H4 (cell line): ENCODE measurements around the gene MYO1D. TPM values are rescaled to one million over a fixed set of nuclear protein-coding genes. Genes with fewer than 3 reads are reported as not detected.
"Not testable (repeated sequence)": the region's sequence is repeated elsewhere in the genome, so short reads cannot be mapped to it uniquely, and the experiment has no call there.

Experiments
- DNase-seq: peaks from one replicate; pipeline ENCODE4 v3.0.0-alpha.2; 2015; ENCODE audit warnings: low spot score
- total RNA-seq: library from RNA; depleted of rRNA; stranded (reverse); fragments of >200 nt; shearing (Covaris generic); gene quantifications from 2 replicates; pipeline ENCODE4 v1.2.3, GENCODE V29; 2014

Gene MYO1D
- total RNA-seq, 1 experiment from 2014 or later, result 12.6 TPM

DNA sequence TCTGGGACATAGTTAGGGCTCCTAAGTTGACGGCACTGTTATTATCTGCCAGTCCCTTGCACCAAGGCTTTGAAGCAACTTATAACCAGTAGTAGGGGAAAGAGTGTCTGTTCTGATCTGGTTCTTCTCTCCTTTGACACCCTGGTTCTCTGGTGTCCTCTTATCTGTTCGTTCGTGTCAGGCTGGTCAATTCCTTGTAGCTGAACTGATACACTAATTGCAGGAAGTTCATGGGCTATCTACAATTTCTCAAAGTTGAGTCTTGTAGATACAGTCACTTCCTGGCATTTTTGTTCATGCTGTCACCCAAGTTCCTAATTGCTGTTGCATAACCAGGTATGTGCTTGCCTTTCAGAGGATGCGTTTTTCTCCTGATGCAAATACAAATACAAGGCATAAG, 17.3 kb upstream of the MYO1D start:
- DNase-seq, result no peak

DNA sequence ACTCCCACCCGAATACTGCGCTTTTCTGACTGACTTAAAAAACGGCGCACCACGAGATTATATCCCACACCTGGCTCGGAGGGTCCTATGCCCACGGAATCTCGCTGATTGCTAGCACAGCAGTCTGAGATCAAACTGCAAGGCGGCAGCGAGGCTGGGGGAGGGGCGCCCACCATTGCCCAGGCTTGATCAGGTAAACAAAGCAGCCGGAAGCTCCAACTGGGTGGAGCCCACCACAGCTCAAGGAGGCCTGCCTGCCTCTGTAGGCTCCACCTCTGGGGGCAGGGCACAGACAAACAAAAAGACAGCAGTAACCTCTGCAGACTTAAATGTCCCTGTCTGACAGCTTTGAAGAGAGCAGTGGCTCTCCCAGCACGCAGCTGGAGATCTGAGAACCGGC, 10.5 kb upstream of the MYO1D start:
- not testable (repeated sequence) for DNase-seq

DNA sequence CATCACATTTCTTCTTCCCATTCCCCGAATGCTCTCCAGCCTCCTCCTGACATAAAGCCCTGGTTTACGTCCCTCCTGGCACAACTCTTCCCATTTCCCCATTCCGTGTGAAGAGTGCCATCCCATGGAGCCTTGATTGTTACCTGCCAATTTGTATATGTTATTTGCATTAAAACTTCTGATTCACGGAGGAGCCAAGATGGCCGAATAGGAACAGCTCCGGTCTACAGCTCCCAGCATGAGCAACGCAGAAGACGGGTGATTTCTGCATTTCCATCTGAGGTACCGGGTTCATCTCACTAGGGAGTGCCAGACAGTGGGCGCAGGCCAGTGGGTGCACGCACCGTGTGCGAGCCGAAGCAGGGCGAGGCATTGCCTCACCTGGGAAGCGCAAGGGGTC, 10.0 kb upstream of the MYO1D start:
- DNase-seq, result not testable (repeated sequence)

DNA sequence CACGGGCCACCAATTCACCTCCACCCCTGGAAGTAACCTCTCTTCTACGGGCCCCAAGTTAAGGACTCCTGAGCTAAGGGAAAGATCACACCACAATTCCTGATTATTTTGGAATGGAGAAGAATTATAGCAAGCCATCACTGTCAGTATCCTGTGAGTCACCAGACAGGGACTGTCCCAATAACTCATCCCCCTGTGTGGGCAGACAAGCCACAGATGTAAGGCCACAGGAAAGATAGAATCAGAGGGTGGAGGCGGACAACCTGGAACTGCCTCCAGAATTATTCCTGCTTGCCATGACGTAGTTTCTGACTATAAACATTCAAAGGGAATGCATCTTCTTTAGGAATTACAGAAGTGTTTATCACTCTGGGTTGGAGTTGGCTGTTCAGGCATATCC, 5.8 kb upstream of the MYO1D start:
- no peak for DNase-seq

DNA sequence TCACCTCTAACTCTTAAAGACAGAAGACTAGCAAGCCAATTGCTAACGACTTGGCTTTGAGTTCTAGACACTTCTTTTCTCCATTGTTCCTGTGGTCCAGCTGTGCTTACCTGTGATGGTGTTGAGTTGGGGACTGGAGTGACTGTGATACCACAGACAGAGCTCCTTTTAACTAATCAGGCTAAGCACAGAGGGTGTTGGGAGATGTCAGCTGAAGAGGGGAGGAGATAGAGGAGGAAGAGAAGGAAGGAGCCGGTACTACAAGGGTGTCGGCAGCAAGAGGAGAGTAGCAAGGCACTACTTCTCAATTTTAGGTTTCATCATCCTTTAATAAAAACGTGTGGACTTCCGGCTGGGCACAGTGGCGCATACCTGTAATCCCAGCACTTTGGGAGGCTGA, 5.1 kb upstream of the MYO1D start:
- no peak for DNase-seq

DNA sequence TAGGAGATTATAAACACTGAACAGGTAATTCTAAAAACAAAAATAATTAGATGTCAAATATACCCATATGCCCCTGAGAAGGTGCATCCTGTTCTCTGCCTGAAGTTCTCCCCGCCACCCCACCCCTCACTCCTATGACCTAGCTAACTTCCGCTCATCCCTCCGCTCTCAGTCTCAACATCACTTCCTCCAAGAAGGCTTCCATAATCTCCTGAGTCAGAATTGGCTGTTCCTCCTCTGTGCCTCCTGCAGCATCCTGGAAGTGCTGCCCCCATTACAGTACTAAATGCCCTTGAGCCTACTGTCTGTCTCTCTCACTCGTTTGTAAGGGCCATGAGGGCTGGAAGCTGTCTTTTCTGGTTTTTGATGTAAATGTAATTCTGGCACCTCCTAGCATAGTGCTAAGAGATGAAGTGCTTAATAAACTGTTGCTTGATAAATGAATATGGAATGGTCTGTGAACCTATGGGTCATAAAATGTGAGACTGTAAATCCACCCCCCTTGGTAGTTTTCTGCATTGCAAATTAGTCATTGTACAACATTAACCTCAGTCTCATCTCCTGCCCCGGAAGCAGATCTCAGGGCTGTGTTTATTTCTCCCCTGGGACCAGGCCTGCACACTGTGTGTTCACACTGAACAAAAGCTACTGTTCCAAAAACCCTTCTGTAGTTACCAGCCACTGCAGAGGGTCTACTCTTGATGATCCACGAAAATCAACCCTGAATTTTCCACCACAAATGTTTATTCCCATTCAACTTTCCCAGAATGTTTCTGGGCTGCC, 3.9 kb upstream of the MYO1D start:
- DNase-seq, result no peak

DNA sequence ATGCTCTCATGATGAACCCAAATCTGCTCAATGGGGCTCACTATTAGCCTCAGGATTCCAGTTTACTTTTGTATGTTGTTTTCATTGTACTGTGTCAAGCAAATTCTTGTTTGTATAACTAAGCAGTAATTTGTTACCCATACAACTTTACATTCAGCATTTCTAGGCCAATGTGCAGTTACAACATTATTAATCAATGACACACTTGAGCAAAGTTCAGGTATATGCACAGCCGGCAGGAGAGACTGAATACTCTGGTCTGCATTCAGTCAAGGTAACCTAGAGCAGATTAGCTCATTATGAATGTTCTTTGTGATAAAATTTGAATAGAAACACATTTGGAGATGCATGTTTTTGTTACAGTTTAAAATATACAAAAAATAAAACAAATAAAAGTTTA, 2.2 kb upstream of the MYO1D start:
- no peak for DNase-seq

DNA sequence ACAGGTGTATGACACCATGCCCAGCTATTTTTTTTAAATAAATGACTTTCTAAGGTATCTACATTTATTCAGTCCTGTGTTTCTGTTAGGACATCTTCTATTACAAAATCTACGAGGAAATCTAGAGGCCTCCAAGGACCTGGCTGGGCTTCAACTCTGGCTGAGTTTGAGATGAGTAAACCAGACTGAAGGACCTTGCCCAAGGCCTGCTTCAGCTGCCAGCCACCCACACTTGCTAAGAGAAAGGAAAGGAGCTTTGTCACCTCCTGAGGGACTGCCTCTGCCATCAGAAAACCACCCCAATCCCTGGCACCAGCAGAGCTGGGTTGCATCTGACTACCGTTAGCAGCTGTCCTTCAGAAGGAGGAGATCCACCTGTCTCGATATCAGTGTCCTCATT, 1.3 kb upstream of the MYO1D start:
- DNase-seq, result no peak

DNA sequence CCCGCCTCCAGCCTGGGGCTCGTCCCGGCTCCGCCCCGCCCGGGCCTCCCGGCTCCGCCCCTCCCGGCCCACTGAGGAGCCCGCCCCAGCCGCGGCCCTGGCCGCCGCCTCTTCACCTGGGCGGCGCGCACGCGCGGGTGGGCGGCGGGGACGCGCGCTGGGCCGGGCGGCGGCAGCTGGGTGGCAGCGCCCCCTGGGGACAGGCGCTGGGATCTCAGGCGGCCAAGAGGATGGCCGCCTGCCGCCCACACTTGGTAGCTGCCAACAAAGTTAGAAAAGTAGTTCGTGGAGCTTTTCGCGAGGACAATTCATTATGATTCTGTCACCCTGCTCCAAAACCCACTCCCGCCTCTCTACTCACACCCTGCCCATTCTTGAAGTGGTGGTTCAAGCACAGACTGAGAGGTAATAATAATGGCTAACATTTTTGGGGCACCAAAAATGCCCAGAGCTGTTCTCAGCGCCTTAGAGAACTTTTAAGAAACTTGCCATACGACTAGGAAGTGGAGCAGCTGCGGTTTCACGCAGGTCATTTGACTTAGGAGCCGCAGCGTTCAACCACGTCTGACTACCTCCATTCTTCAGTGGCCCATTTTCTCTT, 340 bp upstream of the MYO1D start:
- peak; percentile 57 for DNase-seq

DNA sequence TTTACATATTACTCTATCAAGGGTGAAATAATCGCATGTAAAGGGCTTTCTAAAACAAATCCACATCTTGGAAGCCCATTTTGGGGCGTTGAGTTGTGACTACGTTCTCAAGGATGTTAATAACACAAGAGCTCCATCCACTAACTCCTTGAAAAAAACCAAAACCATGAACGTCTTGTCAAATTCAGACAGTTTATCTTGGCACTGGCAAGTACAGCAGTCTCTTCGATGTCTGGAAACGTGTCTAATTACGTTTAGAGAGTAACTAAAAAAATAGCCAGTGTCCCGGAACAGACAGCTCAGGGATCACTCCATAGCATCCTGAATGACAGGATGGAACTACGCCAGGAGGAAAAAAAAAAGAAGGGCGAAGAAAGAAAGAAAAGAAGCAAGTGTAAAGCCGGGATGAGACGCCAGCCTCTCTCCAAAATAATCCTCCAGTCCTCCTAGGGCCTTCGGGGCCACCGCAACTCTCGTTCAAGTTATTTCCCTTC, 954 bp downstream of the MYO1D start:
- no peak for DNase-seq

DNA sequence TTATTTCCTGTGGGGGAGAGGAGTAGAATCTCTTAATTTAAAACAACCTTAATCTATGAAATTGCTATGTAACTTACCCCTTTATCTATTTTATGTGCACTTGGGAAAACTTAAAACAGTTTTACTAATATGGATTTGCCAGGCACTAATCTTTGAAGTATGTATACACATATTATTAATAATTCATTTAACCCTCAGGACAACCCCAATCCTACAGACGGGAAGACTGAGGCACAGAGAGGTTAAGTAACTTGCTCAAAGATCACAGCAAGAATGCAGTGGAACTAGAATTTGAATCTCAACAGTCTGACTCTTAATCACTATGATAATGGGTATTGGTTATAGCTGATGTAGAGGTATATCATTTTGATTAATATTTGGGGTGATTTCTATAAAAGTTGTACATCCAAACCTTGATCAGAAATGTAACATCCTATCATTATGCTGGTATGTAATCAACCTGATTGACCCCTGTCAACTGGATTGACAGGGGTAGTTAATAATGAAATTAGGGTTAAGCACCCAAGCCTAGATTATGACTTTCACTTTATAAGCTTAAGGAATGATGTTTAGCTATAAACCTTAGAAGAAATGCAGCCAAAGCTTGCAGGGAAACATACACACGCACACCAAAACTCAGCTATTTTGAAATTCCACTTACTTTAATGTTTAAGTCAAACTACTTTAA, 1.6 kb downstream of the MYO1D start:
- DNase-seq, result no peak

DNA sequence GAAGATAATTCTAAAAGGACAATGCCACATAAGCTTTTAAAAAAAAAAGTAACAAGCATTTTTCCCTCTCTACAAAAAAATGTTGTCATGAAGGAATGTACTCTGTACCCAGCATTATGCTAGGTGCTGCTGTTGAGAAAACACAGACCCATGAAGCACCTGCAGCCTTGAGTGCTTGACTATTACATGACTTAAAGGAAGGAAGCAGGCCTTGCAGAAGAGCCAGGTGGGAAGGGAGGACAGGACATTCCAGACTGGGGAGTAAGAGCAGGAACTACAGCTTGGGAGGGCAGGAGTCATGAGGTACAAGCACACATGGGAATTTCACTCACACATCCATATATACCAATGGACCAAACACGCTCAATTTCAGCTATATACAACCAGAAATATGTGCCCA, 3.8 kb downstream of the MYO1D start:
- DNase-seq, result no peak

DNA sequence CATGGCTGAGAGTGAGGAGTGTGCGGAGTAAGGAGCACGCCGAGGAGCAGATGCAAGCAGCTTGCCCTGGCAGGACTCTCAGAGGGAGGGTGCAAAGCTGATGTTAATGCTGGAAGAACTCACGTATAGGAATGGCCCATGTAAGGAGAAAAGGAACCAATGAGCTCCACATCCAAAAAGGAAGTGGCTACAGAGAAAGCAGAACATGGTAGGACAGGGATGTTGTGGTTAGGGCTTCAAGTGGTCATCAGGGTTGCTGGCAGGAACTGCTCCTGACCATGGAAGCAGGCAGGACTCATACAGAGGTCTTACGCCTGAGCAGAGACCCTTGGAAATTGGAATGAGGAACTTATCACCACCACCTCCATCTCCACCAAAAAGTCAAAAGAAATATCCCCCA, 5.2 kb downstream of the MYO1D start:
- no peak for DNase-seq

DNA sequence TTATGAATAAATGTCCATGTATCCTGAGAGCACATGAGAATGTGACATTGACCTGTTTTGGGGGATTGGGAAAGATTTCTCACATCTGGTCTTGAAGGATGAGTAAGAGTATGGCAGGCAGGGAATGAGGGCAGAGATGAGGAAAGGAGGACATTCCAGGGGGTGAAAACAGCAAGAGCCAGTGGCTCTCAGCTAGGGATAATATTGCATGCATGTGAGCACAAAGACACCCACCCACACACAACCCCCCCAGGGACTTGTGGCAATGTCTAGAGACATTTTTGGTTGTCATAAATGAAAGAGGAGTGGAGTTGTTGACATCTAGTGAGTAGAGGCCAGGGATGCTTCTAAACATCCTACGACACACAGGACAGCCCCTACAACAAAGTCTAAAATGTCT, 6.0 kb downstream of the MYO1D start:
- DNase-seq, result no peak

DNA sequence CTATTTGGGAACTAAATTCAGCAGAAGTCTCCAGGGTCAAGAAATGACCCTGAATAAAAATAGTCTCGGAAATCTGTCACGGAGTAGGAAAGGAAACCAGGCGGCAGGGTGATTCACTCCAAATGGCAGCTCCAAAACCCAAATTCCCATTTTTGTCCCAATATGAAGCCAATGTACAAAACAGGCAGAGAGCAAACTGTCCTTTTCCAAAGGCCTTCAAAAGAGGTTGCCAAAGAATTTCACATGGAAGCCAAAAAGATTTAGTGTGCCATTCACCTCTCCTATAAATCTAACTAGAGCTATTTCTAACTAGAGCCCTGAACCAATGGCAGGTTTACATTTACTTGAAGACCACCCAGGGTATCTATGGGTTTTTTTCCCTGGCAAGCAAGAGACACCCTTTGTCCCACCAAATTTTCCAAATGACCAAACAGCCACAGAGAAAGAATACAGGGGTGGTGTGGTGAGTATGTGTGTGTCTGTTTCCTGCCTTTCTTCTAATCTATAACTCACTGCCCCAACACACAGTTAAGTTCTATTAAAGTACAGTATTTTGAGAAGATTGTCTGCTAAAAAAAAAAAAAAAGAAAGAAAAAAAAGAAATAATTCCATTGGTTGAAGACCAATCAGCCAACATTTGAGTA, 6.8 kb downstream of the MYO1D start:
- no peak for DNase-seq

DNA sequence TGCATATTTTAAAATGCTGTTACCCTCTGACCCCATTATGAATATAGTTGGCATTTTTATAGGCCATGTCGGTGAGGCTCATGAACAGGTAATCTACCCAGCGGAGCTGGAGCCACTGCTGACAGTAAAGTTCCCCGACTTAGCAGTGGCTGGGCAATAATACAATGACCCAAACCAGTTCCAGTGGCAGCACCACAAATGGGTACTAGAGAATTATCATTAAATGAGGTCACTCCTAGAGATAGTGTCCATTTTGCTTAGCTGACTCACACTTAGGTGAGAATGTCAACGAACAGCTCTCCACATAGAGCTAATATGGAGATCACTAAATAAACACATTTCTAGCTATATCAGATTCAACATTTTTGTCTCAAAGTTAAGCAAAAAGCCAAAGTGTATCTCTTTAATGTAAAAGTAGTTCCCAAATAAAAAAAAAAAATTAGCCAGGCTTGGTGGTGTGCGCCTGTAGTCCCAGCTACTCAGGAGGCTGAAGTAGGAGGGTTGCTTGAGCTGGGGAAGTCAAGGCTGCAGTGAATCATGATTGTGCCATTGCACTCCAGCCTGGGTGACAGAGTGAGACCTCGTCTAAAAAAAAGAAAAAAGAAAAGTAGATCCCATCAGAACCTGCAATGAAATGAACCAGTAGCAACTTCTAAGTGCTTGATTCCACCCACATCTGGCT, 7.4 kb downstream of the MYO1D start:
- DNase-seq, result no peak

DNA sequence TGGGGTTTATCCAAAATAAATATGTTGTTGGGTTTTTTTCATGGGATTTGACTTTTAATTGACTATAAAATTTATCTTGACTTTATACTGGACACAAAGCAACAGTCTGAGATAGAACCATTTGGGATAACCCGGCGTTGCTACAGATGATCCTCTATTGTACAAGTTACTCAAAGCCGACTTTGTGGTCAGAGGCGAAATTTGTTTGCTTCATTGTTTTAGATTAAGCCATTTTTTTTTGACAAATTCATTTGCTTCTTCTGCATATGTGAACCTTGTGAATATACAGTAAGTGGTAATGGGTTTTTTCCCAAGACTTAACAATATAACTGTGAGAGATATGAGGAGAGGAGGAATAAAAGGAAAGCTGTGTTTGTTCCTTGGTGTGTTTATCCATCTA, 11.8 kb downstream of the MYO1D start:
- DNase-seq, result no peak

DNA sequence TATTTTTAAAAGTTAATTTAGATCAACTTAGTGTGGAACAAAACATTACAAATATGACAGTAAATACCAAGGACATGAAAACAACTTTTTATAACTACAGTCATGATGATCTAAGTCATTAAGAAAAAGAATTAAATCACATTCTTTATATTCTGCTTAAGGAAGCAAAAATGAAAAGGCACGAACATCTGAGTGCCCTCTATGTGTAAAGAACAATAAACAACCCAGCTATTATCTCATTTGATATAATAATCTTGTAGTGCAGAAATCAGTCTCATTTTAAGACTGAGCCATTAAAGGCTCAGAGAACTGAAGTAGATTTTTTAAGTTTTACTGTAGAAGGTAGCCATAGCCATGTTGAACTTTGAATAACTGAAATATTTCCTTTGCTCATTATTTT, 13.4 kb downstream of the MYO1D start:
- DNase-seq, result no peak

DNA sequence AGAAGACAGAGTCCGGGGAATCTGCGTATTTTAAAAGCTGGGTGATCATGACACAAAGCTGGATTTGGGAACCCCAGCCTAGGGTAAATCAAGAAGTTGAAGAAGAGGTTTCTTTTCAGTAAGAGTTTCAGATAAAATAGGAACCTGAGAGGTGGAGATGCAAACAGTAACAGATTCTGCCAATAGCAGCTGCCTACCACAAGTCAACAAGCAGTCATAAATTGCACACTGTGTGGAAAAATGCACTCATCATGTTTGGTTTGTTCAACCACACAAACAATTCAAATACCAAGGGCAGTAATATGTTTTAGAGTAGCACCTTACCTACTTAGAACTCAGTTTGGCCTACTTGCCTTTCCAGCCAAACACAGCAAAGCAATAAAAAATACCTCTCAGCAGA, 14.0 kb downstream of the MYO1D start:
- no peak for DNase-seq

DNA sequence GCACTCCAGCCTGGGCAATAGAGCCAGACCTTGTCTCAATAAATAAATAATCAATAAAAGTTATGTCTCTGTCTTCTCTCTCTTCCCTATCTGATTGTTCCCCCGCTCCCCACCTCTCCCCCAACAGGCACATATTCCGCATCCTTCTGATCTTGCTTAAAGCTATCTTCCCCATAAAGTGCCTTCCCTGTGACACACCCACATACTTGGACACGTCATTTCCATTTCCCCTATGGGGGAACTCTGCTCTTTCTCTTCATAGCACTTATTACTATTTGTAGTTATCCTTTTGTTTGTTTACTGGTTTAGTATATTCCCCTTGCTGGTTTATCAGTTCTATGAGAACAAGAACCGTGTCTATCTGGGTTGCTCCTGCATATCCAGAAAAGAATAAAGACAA, 14.9 kb downstream of the MYO1D start:
- no peak for DNase-seq

DNA sequence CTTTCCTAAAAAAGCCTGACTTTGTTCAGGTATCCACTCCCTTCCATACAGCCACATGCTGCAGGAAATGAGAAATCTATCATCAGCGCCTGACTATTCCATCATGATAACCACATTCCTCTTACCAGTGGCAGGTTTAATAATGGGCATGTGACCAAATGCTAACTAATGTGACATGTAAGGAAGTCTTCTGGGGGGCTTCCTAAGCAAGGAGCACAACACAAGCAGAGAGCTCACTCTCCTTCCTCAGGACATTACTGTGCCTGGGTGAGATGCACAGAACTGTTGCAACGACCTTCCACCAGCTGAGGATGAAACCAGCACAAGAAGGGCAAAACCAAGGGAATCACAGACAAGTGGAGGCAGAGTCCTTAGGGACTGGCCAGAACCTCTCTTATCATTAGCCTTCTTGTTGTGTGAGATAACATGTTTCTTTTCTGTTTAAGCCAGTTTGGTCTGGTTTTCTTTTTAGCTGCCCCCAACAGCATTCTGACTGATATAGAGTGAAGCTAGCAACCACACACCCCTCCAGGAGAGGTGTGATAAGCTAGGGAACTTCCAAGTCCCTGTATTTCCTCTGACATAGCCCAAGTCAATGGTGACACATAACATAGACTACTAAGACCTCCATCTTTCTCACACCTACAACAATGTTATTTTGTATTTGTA, 16.9 kb downstream of the MYO1D start:
- DNase-seq, result no peak
